Right lobe of liver (tissue), 6 donors: ENCODE data around the gene ZNF709. TPM values are rescaled to one million over a fixed set of nuclear protein-coding genes. Genes with fewer than 3 reads are reported as not detected.
A peak's percentile ranks its signal among the peaks of the same experiment; 100 is the strongest.

ENCODE experiments used
- ATAC-seq, 4 donors: fragments of 200-7000 bp; cut with Tn5 transposase; one replicate each; pipeline ENCODE4 v1.9.1; 2020; ENCODE audit warnings: mild to moderate bottlenecking in 4 of 4, moderate library complexity in 4 of 4
- DNase-seq, 3 donors: peaks; one replicate each; pipeline ENCODE4 v3.0.0-alpha.2; 2020
- H3K27ac ChIP-seq, 3 donors: fragments of 200-600 bp; one replicate each; pipeline ENCODE4 v1.8.0; 2022
- H3K27me3 ChIP-seq, 2 donors: fragments of 200-600 bp; one replicate each; pipeline ENCODE4 v1.8.0; 2022
- H3K36me3 ChIP-seq, 4 donors: fragments of 200-600 bp; sonication (generic) in 1 of 4; one replicate each; pipeline versions ENCODE4 v1.5.1 to v1.8.0; 2017 to 2022; ENCODE audit warnings: control low read depth in 1 of 4
- H3K4me1 ChIP-seq, 4 donors: fragments of 200-600 bp; sonication (generic) in 1 of 4; one replicate each; pipeline versions ENCODE4 v1.5.1 to v1.8.0; 2017 to 2022; ENCODE audit warnings: control low read depth in 1 of 4
- H3K4me3 ChIP-seq, 3 donors: fragments of 200-600 bp; one replicate each; pipeline ENCODE4 v1.8.0; 2022
- H3K9me3 ChIP-seq, 4 donors: fragments of 200-600 bp; sonication (generic) in 1 of 4; one replicate each; pipeline versions ENCODE4 v1.5.1 to v1.8.0; 2017 to 2022; ENCODE audit warnings: control low read depth in 1 of 4
- CTCF ChIP-seq, 4 donors: fragments of 200-600 bp in 3 of 4; fragments of 450-650 bp in 1 of 4; IDR thresholded peaks; one replicate each; pipeline versions ENCODE4 v1.5.1 to v1.8.0; 2016 to 2022; ENCODE audit warnings: antibody characterized with exemption in 4 of 4, mild to moderate bottlenecking in 2 of 4
- POLR2A ChIP-seq: fragments of 450-650 bp; IDR thresholded peaks from one replicate; pipeline ENCODE4 v1.6.1; 2017; ENCODE audit warnings: antibody characterized with exemption, mild to moderate bottlenecking
- WGBS: methylation state at CpG from one replicate; pipeline ENCODE4 v1.1.6; 2018; ENCODE audit warnings: low coverage, low lambda C conversion rate; ENCODE audit not compliant: insufficient coverage; ENCODE audit errors: missing lambda C conversion rate; 5-methylcytosine and 5-hydroxymethylcytosine counted together
- intact Hi-C, 2 donors: fragments of 100-400 bp; cut with DNase I; formaldehyde crosslinking; loops; one replicate each; pipeline versions ENCODE4 v1.11.2 to v1.14.1; 2022
- total RNA-seq, 6 experiments: library from RNA; depleted of rRNA in 2 of 6; stranded (reverse); fragments of >200 nt in 2 of 6; fragmentation: NEBNext Ultra II Directional in 3 of 6; extraction: Animal tissue kit (Norgen Biotek cat#: 25700) in 3 of 6; gene quantifications; one replicate each; pipeline versions ENCODE4 v1.1.0 to v1.2.4, GENCODE V29; 2016 to 2023
- donor health status: DM: no; HTN: yes; CAD: no.
- donor health status: DM: no; HTN: no; CAD: no.
- donor health status: DM: no; HTN: no; CAD: no.
- donor health status: DM: no; HTN: yes; CAD: no.
- donor health status: DM: no; HTN: yes; CAD: no.

The ZNF709 gene
- total RNA-seq, 6 experiments from 2014 or later = 0.22 to 0.97 (median 0.49) TPM; not detected in 1

GRCh38 chr19:12513531-12514061, 29.0 kb upstream of the ZNF709 start:
- no peaks in the 10 kb centered on the region for H3K36me3 ChIP-seq
- intact Hi-C loops = no loop called here
- H3K4me1 ChIP-seq = no peaks in the 10 kb centered on the region
- H3K9me3 ChIP-seq = peaks cover 0 to 6% (median 0%) of the 10 kb centered on the region in 4 donors
- H3K4me3 ChIP-seq = no peak overlapping the region
- no peak overlapping the region for H3K27ac ChIP-seq
- ATAC-seq (peak in 1 of 4 donors; percentile 45), DNase-seq (no peak)
- TF ChIP-seq CTCF (IDR thresholded peaks at IDR 0.05) = no peak
- TF ChIP-seq POLR2A = no peak
- H3K27me3 ChIP-seq = no peaks in the 10 kb centered on the region
- WGBS = no CpG with 5 or more reads among the region's 35 CpGs

GRCh38 chr19:12497032-12497431, 12.4 kb upstream of the ZNF709 start:
- no peak for ATAC-seq
- no peaks in the 10 kb centered on the region for H3K9me3 ChIP-seq
- TF ChIP-seq POLR2A (no peak), CTCF (IDR thresholded peaks at IDR 0.05) (no peak)
- WGBS = 56% methylated on average over 2 of the region's 4 CpGs
- intact Hi-C loops = no loop called here
- no peak for DNase-seq
- no peaks in the 10 kb centered on the region for H3K4me1 ChIP-seq
- H3K4me3 ChIP-seq = no peak overlapping the region
- no peaks in the 10 kb centered on the region for H3K36me3 ChIP-seq
- no peak overlapping the region for H3K27ac ChIP-seq
- H3K27me3 ChIP-seq = no peaks in the 10 kb centered on the region

GRCh38 chr19:12496480-12496879, 11.9 kb upstream of the ZNF709 start:
- Histone ChIP-seq H3K36me3 (no peaks in the 10 kb centered on the region), H3K4me3 (no peak overlapping the region), H3K27ac (no peak overlapping the region), H3K9me3 (no peaks in the 10 kb centered on the region), H3K4me1 (no peaks in the 10 kb centered on the region), H3K27me3 (no peaks in the 10 kb centered on the region)
- TF ChIP-seq CTCF (IDR thresholded peaks at IDR 0.05) (no peak), POLR2A (no peak)
- DNase-seq = no peak
- no peak for ATAC-seq
- intact Hi-C loops = no loop called here
- WGBS = 56% methylated on average over 1 of the region's 6 CpGs

- ATAC-seq (peak; percentile 99 to 100 (median 100)), DNase-seq (peak; percentile 96)
- Histone ChIP-seq H3K27me3 (no peaks in the 10 kb centered on the region), H3K4me1 (no peaks in the 10 kb centered on the region), H3K27ac (peak overlapping the region; percentile 80 to 90 (median 87)), H3K36me3 (no peaks in the 10 kb centered on the region), H3K4me3 (peak overlapping the region; percentile 56 to 78 (median 68)), H3K9me3 (no peaks in the 10 kb centered on the region)
- intact Hi-C loops = no loop called here
- WGBS = 16% methylated on average over 10 of the region's 51 CpGs
- TF ChIP-seq POLR2A (peak; percentile 86), CTCF (IDR thresholded peaks at IDR 0.05) (peak; percentile 18 to 62 (median 54))
Measured at GRCh38 chr19:12495002-12495802, 10.6 kb upstream of the ZNF709 start.
